Suprapubic skin (tissue), 3 donors: ENCODE measurements around the gene NBEA.

Experiments used
- CTCF ChIP-seq, 2 donors: fragments of 200-600 bp in 1 of 2; fragments of 450-650 bp in 1 of 2; sonication (generic) in 1 of 2; IDR thresholded peaks; one replicate each; pipeline ENCODE4 v1.5.1; 2016 to 2019; ENCODE audit warnings: antibody characterized with exemption in 2 of 2, mild to moderate bottlenecking in 1 of 2, moderate library complexity in 1 of 2
- POLR2A ChIP-seq, 2 donors: fragments of 450-650 bp; IDR thresholded peaks; one replicate each; pipeline ENCODE4 v1.6.1; 2017; ENCODE audit warnings: antibody characterized with exemption in 2 of 2, mild to moderate bottlenecking in 2 of 2, moderate library complexity in 2 of 2

GRCh38 chr13:35465371-35465770 lies 523.3 kb downstream of the NBEA start:
- TF ChIP-seq POLR2A (IDR thresholded peaks at IDR 0.05) (no peak), CTCF (IDR thresholded peaks at IDR 0.05) (no peak)
